GM23338 (cell line): ENCODE data around the gene TIMM21. TPM values are rescaled to one million over a fixed set of nuclear protein-coding genes. Genes with fewer than 3 reads are reported as not detected.

ENCODE experiments used
- ATAC-seq: fragments of 200-7000 bp; cut with Tn5 transposase; 3 replicates; pipeline ENCODE4 v1.9.1; 2020
- DNase-seq: peaks from one replicate; pipeline ENCODE4 v3.0.0-alpha.2; 2015; ENCODE audit warnings: low spot score
- H2AFZ ChIP-seq: fragments of 200-600 bp; sonication (generic); 2 replicates; pipeline ENCODE4 v1.8.0; 2016; ENCODE audit warnings: antibody characterized with exemption, mild to moderate bottlenecking, moderate library complexity
- H3F3A ChIP-seq: fragments of 200-600 bp; sonication (generic); replicated peaks from 2 replicates; pipeline ENCODE4 v1.8.0; 2017; ENCODE audit warnings: antibody characterized with exemption, mixed run types, low read depth
- H3K27ac ChIP-seq: fragments of 200-600 bp; sonication (generic); 2 replicates; pipeline ENCODE4 v1.6.1; 2016; ENCODE audit warnings: low read depth
- H3K27me3 ChIP-seq: fragments of 200-600 bp; sonication (generic); 2 replicates; pipeline ENCODE4 v1.8.0; 2016; ENCODE audit warnings: mild to moderate bottlenecking, mixed run types, moderate library complexity; ENCODE audit not compliant: insufficient read depth
- H3K36me3 ChIP-seq: fragments of 200-600 bp; sonication (generic); 2 replicates; pipeline ENCODE4 v1.8.0; 2016; ENCODE audit warnings: mild to moderate bottlenecking; ENCODE audit not compliant: insufficient read depth
- H3K4me1 ChIP-seq: fragments of 200-600 bp; sonication (generic); 2 replicates; pipeline ENCODE4 v1.8.0; 2016; ENCODE audit warnings: mild to moderate bottlenecking, moderate library complexity; ENCODE audit not compliant: insufficient read depth
- H3K4me2 ChIP-seq: fragments of 200-600 bp; sonication (generic); 2 replicates; pipeline ENCODE4 v1.7.1; 2017; ENCODE audit warnings: mixed run types
- H3K4me3 ChIP-seq: fragments of 200-600 bp; sonication (generic); 2 replicates; pipeline ENCODE4 v1.6.1; 2016; ENCODE audit warnings: mixed run types
- H3K79me2 ChIP-seq: fragments of 200-600 bp; sonication (generic); replicated peaks from 2 replicates; pipeline ENCODE4 v1.8.0; 2017; ENCODE audit warnings: mild to moderate bottlenecking; ENCODE audit not compliant: insufficient read depth
- H3K9me2 ChIP-seq: fragments of 200-600 bp; sonication (generic); 2 replicates; pipeline ENCODE4 v1.8.0; 2017; ENCODE audit not compliant: insufficient read depth
- H4K20me1 ChIP-seq: fragments of 200-600 bp; sonication (generic); replicated peaks from 2 replicates; pipeline ENCODE4 v1.8.0; 2017; ENCODE audit warnings: mild to moderate bottlenecking; ENCODE audit not compliant: insufficient read depth
- H3K27ac Mint-ChIP-seq: 2 replicates; pipeline ENCODE4 v1.8.0; 2020; ENCODE audit warnings: inconsistent platforms, mild to moderate bottlenecking, moderate library complexity, mixed read lengths
- H3K27me3 Mint-ChIP-seq: 3 replicates; pipeline ENCODE4 v1.8.0; 2022; ENCODE audit warnings: low read depth, mild to moderate bottlenecking, moderate library complexity, mixed read lengths, inconsistent platforms; ENCODE audit not compliant: insufficient read depth, poor library complexity
- H3K36me3 Mint-ChIP-seq: 3 replicates; pipeline ENCODE4 v1.8.0; 2021; ENCODE audit warnings: low read depth, mild to moderate bottlenecking, inconsistent platforms, moderate library complexity, mixed read lengths
- H3K4me1 Mint-ChIP-seq: 3 replicates; pipeline ENCODE4 v1.8.0; 2020; ENCODE audit warnings: mild to moderate bottlenecking, inconsistent platforms, mixed read lengths
- H3K4me3 Mint-ChIP-seq: 3 replicates; pipeline ENCODE4 v1.8.0; 2021; ENCODE audit warnings: moderate library complexity, mild to moderate bottlenecking, inconsistent platforms, mixed read lengths
- H3K9me3 Mint-ChIP-seq: 3 replicates; pipeline ENCODE4 v1.8.0; 2020; ENCODE audit warnings: moderate library complexity, mild to moderate bottlenecking, inconsistent platforms, mixed read lengths
- CTCF ChIP-seq, 2 experiments: fragments of 200-600 bp in 1 of 2; sonication (generic) in 1 of 2; conservative IDR thresholded peaks; 2 replicates each; pipeline versions ENCODE4 v1.5.1 to v1.6.1; 2016 to 2017; ENCODE audit warnings: antibody characterized with exemption in 2 of 2, low read depth in 2 of 2, mild to moderate bottlenecking in 2 of 2, moderate library complexity in 1 of 2
- EZH2 ChIP-seq: fragments of 200-600 bp; sonication (generic); IDR thresholded peaks from one replicate; pipeline ENCODE4 v1.8.0; 2017; ENCODE audit warnings: antibody characterized with exemption, mild to moderate bottlenecking, low read depth; ENCODE audit not compliant: unreplicated experiment
- EZH2phosphoT487 ChIP-seq: fragments of 200-600 bp; sonication (generic); IDR thresholded peaks from one replicate; pipeline ENCODE4 v1.8.1; 2018; ENCODE audit warnings: antibody characterized with exemption; ENCODE audit not compliant: unreplicated experiment
- POLR2AphosphoS5 ChIP-seq: IDR thresholded peaks from 2 replicates; pipeline ENCODE4 v1.6.1; 2016; ENCODE audit warnings: antibody characterized with exemption, low read depth
- REST ChIP-seq: IDR thresholded peaks from one replicate; pipeline ENCODE4 v1.6.1; 2018; ENCODE audit warnings: antibody characterized with exemption; ENCODE audit not compliant: unreplicated experiment
- STAT1 ChIP-seq: IDR thresholded peaks from one replicate; pipeline ENCODE4 v1.6.1; 2016; ENCODE audit warnings: antibody characterized with exemption; ENCODE audit not compliant: unreplicated experiment
- ZNF114 ChIP-seq: fragments of 250-450 bp; sonication (Bioruptor Pico); IDR thresholded peaks from 2 replicates; pipeline ENCODE4 v1.5.0; 2020; ENCODE audit warnings: mild to moderate bottlenecking, moderate library complexity
- ZNF331 ChIP-seq: fragments of 250-450 bp; sonication (Bioruptor Pico); IDR thresholded peaks from 2 replicates; pipeline ENCODE4 v1.5.0; 2020; ENCODE audit warnings: low read depth, mild to moderate bottlenecking, moderate library complexity
- ZNF462 ChIP-seq: fragments of 250-450 bp; sonication (Bioruptor Pico); IDR thresholded peaks from 2 replicates; pipeline ENCODE4 v1.5.0; 2020; ENCODE audit warnings: mild to moderate bottlenecking, moderate library complexity
- polyA plus RNA-seq: library from polyadenylated mRNA; unstranded; fragments of >200 nt; fragmentation: Nextera tagmentation; extraction: Ambion mirVana; gene quantifications from 2 replicates; pipeline ENCODE4 v1.2.1, GENCODE V29; 2016
- total RNA-seq: library from RNA; depleted of rRNA; stranded (reverse); fragments of >200 nt; shearing (Covaris generic); gene quantifications from 2 replicates; pipeline ENCODE4 v1.2.3, GENCODE V29; 2014

Gene TIMM21
- total and polyA plus RNA-seq, 2 experiments from 2014 or later = 49.2 to 97.6 TPM

- TF ChIP-seq EZH2phosphoT487 (no peak), ZNF114 (CRISPR knock-in tag) (no peak), CTCF (conservative IDR thresholded peaks at IDR 0.05; ENCODE audit: low read depth in 2 of 2) (no peak), STAT1 (no peak), POLR2AphosphoS5 (no peak)
Measured at GRCh38 chr18:74155276-74155675, 7.0 kb downstream of the TIMM21 start (continued).

- Histone ChIP-seq H3K4me3 (no peak overlapping the region), H3K27ac (no peak overlapping the region), H3K36me3 (peaks cover 18% of the 10 kb centered on the region; the same call in 1 of the 2 replicates), H3K27me3 (no peaks in the 10 kb centered on the region), H3K9me2 (no peaks in the 10 kb centered on the region), H2AFZ (no peak overlapping the region), H3K79me2 (no peaks in the 10 kb centered on the region), H4K20me1 (0 out of 2 replicates have a peak, but pooled peaks cover 3% of the 10 kb centered on the region), H3K4me1 (no peaks in the 10 kb centered on the region), H3K4me2 (no peak overlapping the region), H3F3A (no peaks in the 10 kb centered on the region)
- ATAC-seq = no peak
- TF ChIP-seq ZNF331 (no peak), EZH2 (no peak), REST (no peak), STAT1 (no peak), POLR2AphosphoS5 (no peak), CTCF (conservative IDR thresholded peaks at IDR 0.05; ENCODE audit: low read depth in 2 of 2) (peak in 1 of 2 experiments; percentile 26; a peak in 1 of 4 replicates), ZNF114 (CRISPR knock-in tag) (no peak), ZNF462 (CRISPR knock-in tag) (no peak)
- Mint-ChIP-seq H3K36me3 (peaks cover 21% of the 10 kb centered on the region), H3K4me1 (no peaks in the 10 kb centered on the region), H3K27me3 (peaks cover 8% of the 10 kb centered on the region), H3K4me3 (no peak overlapping the region), H3K27ac (no peak overlapping the region), H3K9me3 (no peaks in the 10 kb centered on the region; the same call in 1 of the 3 replicates)
- no peak for DNase-seq
Measured at GRCh38 chr18:74163019-74163660, 14.8 kb downstream of the TIMM21 start.
